WTC11 (cell line): Measurements from ENCODE around the gene CLIP3. TPM values are rescaled to one million over a fixed set of nuclear protein-coding genes. Genes with fewer than 3 reads are reported as not detected.

Experiments used
- CBFB ChIP-seq: sonication (generic); formaldehyde crosslinking; IDR thresholded peaks from 2 replicates; pipeline ENCODE4 v1.8.1; 2022; ENCODE audit warnings: mild to moderate bottlenecking, low read depth, missing genetic modification reagents
- ELF4 ChIP-seq: sonication (generic); formaldehyde crosslinking; IDR thresholded peaks from 2 replicates; pipeline ENCODE4 v1.8.1; 2022; ENCODE audit warnings: low read depth, mild to moderate bottlenecking, moderate library complexity, missing genetic modification reagents
- ZNF423 ChIP-seq: fragments of 250-450 bp; sonication (Bioruptor Pico); IDR thresholded peaks from 2 replicates; pipeline ENCODE4 v2.1.2; 2022; ENCODE audit warnings: mild to moderate bottlenecking, moderate library complexity
- total RNA-seq: library from RNA; stranded (reverse); gene quantifications from 3 replicates; pipeline ENCODE4 v1.2.3, GENCODE V29; 2021
- TF ChIP-seq, protein P1 (sequence below): fragments of 250-450 bp; sonication (Bioruptor Pico); IDR thresholded peaks from 2 replicates; pipeline ENCODE4 v1.9.0; 2021; ENCODE audit warnings: mild to moderate bottlenecking
- TF ChIP-seq, protein P2 (sequence below): fragments of 250-450 bp; sonication (Bioruptor Pico); IDR thresholded peaks from 2 replicates; pipeline ENCODE4 v1.8.0; 2021; ENCODE audit warnings: mild to moderate bottlenecking
- TF ChIP-seq, protein P3 (sequence below): sonication (generic); formaldehyde crosslinking; IDR thresholded peaks from 2 replicates; pipeline ENCODE4 v1.8.1; 2023; ENCODE audit warnings: mild to moderate bottlenecking, missing genetic modification reagents, borderline replicate concordance
- TF ChIP-seq, protein P4 (sequence below): sonication (generic); formaldehyde crosslinking; IDR thresholded peaks from 2 replicates; pipeline ENCODE4 v1.8.0; 2022; ENCODE audit warnings: mild to moderate bottlenecking, missing genetic modification reagents
- TF ChIP-seq, protein P5 (sequence below): sonication (generic); formaldehyde crosslinking; IDR thresholded peaks from 2 replicates; pipeline ENCODE4 v1.8.0; 2022; ENCODE audit warnings: mild to moderate bottlenecking, missing genetic modification reagents
- TF ChIP-seq, protein P6 (sequence below): fragments of 250-450 bp; sonication (Bioruptor Pico); conservative IDR thresholded peaks from 2 replicates; pipeline ENCODE4 v1.9.0; 2021; ENCODE audit warnings: mild to moderate bottlenecking
- TF ChIP-seq, protein P7 (sequence below): sonication (generic); formaldehyde crosslinking; IDR thresholded peaks from 2 replicates; pipeline ENCODE4 v1.8.0; 2022; ENCODE audit warnings: missing genetic modification reagents

CLIP3 gene
- total RNA-seq, 1 experiment from 2014 or later: 16.2 TPM

DNA sequence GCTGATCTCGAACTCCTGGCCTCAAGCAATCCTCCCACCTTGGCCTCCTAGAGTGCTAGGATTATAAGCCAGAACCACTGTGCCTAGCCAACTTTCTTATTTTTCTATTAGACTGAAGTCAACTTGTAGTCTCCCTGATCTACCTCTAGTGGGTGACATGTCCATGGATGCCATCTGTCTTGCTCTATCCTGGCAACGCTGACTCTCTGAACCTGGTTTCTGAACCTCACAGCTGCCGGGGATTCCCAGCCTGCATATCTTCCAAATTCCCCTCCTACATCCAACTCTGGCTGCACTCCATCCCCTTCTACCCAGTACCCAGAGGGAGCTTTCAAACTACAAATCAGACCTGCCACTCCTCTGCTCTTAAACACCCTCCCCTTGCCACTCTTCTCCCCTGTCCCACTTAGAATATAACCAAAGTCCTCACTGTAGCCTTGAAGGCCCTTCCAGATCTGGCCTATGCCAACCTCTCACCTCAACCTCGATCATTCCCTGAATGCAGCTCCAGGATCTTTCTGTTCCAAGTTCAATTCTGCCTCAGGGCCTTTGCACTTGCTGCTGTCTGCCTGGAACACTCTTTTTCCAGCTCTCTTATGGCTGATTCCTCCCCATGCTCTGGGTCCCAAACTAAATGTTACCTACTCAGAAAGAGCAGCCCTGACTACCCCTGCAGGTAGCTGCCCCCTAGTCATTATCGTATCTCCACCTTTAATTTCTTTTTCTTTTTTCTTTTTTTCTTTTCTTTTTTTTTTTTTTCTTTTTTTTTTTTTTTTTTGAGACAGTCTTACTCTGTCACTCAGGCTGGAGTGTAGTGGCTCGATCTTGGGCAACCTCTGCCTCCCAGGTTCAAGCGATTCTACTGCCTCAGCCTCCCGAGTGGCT, 2.2 kb downstream of the CLIP3 start (continued):
- TF ChIP-seq, protein P1, sequence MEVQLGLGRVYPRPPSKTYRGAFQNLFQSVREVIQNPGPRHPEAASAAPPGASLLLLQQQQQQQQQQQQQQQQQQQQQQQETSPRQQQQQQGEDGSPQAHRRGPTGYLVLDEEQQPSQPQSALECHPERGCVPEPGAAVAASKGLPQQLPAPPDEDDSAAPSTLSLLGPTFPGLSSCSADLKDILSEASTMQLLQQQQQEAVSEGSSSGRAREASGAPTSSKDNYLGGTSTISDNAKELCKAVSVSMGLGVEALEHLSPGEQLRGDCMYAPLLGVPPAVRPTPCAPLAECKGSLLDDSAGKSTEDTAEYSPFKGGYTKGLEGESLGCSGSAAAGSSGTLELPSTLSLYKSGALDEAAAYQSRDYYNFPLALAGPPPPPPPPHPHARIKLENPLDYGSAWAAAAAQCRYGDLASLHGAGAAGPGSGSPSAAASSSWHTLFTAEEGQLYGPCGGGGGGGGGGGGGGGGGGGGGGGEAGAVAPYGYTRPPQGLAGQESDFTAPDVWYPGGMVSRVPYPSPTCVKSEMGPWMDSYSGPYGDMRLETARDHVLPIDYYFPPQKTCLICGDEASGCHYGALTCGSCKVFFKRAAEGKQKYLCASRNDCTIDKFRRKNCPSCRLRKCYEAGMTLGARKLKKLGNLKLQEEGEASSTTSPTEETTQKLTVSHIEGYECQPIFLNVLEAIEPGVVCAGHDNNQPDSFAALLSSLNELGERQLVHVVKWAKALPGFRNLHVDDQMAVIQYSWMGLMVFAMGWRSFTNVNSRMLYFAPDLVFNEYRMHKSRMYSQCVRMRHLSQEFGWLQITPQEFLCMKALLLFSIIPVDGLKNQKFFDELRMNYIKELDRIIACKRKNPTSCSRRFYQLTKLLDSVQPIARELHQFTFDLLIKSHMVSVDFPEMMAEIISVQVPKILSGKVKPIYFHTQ (CRISPR knock-in tag): no peak
- TF ChIP-seq, protein P2, sequence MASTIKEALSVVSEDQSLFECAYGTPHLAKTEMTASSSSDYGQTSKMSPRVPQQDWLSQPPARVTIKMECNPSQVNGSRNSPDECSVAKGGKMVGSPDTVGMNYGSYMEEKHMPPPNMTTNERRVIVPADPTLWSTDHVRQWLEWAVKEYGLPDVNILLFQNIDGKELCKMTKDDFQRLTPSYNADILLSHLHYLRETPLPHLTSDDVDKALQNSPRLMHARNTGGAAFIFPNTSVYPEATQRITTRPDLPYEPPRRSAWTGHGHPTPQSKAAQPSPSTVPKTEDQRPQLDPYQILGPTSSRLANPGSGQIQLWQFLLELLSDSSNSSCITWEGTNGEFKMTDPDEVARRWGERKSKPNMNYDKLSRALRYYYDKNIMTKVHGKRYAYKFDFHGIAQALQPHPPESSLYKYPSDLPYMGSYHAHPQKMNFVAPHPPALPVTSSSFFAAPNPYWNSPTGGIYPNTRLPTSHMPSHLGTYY: no peak
- TF ChIP-seq, protein P3, sequence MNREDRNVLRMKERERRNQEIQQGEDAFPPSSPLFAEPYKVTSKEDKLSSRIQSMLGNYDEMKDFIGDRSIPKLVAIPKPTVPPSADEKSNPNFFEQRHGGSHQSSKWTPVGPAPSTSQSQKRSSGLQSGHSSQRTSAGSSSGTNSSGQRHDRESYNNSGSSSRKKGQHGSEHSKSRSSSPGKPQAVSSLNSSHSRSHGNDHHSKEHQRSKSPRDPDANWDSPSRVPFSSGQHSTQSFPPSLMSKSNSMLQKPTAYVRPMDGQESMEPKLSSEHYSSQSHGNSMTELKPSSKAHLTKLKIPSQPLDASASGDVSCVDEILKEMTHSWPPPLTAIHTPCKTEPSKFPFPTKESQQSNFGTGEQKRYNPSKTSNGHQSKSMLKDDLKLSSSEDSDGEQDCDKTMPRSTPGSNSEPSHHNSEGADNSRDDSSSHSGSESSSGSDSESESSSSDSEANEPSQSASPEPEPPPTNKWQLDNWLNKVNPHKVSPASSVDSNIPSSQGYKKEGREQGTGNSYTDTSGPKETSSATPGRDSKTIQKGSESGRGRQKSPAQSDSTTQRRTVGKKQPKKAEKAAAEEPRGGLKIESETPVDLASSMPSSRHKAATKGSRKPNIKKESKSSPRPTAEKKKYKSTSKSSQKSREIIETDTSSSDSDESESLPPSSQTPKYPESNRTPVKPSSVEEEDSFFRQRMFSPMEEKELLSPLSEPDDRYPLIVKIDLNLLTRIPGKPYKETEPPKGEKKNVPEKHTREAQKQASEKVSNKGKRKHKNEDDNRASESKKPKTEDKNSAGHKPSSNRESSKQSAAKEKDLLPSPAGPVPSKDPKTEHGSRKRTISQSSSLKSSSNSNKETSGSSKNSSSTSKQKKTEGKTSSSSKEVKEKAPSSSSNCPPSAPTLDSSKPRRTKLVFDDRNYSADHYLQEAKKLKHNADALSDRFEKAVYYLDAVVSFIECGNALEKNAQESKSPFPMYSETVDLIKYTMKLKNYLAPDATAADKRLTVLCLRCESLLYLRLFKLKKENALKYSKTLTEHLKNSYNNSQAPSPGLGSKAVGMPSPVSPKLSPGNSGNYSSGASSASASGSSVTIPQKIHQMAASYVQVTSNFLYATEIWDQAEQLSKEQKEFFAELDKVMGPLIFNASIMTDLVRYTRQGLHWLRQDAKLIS: no peak
- TF ChIP-seq ZNF423 (CRISPR knock-in tag) (no peak), ELF4 (CRISPR knock-in tag) (no peak), CBFB (CRISPR knock-in tag) (no peak)
- TF ChIP-seq, protein P4, sequence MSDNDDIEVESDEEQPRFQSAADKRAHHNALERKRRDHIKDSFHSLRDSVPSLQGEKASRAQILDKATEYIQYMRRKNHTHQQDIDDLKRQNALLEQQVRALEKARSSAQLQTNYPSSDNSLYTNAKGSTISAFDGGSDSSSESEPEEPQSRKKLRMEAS (CRISPR knock-in tag): no peak
- TF ChIP-seq, protein P5, sequence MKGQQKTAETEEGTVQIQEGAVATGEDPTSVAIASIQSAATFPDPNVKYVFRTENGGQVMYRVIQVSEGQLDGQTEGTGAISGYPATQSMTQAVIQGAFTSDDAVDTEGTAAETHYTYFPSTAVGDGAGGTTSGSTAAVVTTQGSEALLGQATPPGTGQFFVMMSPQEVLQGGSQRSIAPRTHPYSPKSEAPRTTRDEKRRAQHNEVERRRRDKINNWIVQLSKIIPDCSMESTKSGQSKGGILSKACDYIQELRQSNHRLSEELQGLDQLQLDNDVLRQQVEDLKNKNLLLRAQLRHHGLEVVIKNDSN (CRISPR knock-in tag): no peak
- TF ChIP-seq, protein P6, sequence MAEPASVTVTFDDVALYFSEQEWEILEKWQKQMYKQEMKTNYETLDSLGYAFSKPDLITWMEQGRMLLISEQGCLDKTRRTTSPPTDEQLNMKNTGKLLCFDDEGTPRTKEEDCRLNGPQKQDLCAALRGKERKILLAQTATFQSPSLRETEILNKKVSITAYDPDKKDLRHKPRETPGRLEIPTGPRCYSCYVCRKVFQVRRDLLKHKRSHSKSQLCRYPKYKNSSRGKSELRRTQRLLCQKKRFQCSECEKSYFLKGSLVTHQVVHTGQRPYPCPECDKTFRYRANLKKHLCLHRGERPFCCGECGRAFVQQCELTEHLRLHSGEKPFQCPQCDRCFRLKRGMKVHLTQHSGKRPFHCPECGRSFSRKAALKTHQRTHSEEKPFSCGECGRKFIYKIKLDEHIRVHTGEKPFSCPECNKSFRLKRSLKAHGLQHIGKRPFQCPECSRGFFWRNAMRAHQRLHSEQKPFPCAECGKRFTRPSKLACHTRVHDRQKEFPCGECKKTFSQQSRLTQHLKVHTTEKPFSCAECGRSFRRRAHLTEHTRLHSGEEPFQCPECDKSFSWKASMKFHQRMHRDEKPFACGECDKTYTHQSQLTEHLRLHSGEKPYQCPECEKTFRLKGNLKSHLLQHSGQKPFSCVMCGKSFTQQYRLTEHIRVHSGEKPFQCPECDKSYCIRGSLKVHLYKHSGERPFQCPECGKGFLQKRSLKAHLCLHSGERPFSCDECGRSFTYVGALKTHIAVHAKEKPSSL (CRISPR knock-in tag): no peak
- TF ChIP-seq, protein P7, sequence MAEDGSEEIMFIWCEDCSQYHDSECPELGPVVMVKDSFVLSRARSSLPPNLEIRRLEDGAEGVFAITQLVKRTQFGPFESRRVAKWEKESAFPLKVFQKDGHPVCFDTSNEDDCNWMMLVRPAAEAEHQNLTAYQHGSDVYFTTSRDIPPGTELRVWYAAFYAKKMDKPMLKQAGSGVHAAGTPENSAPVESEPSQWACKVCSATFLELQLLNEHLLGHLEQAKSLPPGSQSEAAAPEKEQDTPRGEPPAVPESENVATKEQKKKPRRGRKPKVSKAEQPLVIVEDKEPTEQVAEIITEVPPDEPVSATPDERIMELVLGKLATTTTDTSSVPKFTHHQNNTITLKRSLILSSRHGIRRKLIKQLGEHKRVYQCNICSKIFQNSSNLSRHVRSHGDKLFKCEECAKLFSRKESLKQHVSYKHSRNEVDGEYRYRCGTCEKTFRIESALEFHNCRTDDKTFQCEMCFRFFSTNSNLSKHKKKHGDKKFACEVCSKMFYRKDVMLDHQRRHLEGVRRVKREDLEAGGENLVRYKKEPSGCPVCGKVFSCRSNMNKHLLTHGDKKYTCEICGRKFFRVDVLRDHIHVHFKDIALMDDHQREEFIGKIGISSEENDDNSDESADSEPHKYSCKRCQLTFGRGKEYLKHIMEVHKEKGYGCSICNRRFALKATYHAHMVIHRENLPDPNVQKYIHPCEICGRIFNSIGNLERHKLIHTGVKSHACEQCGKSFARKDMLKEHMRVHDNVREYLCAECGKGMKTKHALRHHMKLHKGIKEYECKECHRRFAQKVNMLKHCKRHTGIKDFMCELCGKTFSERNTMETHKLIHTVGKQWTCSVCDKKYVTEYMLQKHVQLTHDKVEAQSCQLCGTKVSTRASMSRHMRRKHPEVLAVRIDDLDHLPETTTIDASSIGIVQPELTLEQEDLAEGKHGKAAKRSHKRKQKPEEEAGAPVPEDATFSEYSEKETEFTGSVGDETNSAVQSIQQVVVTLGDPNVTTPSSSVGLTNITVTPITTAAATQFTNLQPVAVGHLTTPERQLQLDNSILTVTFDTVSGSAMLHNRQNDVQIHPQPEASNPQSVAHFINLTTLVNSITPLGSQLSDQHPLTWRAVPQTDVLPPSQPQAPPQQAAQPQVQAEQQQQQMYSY (CRISPR knock-in tag): no peak
